ENCODE results near the gene KCNIP1.

DNA sequence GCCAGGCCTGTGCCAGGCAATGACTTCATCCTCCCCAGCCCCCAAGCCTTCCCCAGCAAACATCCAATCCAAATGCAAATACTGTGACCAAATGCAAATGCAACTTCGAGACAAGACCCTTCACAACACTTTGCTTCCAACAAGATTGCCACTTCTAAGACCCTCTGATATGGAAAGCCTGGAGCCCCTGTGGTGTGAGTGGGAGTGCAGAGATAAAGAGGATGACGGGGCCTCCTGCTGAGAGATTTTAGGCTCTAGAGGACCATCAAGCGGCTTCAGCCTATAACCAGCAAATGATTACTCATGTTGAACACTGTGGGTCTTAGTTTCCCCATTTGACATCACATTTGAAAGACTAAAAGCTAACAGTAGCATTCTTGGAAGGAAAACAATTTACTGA is 233.1 kb downstream of the KCNIP1 start:
- TF ChIP-seq EP300 (IDR thresholded peaks at IDR 0.05) (no peak), POLR2A (IDR thresholded peaks at IDR 0.05) (no peak), POLR2AphosphoS5 (IDR thresholded peaks at IDR 0.05) (no peak)
- TF ChIP-seq, protein P1, sequence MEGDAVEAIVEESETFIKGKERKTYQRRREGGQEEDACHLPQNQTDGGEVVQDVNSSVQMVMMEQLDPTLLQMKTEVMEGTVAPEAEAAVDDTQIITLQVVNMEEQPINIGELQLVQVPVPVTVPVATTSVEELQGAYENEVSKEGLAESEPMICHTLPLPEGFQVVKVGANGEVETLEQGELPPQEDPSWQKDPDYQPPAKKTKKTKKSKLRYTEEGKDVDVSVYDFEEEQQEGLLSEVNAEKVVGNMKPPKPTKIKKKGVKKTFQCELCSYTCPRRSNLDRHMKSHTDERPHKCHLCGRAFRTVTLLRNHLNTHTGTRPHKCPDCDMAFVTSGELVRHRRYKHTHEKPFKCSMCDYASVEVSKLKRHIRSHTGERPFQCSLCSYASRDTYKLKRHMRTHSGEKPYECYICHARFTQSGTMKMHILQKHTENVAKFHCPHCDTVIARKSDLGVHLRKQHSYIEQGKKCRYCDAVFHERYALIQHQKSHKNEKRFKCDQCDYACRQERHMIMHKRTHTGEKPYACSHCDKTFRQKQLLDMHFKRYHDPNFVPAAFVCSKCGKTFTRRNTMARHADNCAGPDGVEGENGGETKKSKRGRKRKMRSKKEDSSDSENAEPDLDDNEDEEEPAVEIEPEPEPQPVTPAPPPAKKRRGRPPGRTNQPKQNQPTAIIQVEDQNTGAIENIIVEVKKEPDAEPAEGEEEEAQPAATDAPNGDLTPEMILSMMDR (IDR thresholded peaks at IDR 0.05): no peak

Measured in gastroesophageal sphincter (tissue), 3 donors.